ENCODE measurements around the gene SLC32A1. TPM values are rescaled to one million over a fixed set of nuclear protein-coding genes. Genes with fewer than 3 reads are reported as not detected.

Gene SLC32A1
- total and polyA plus RNA-seq, 2 experiments from 2014 or later: not detected

DNA sequence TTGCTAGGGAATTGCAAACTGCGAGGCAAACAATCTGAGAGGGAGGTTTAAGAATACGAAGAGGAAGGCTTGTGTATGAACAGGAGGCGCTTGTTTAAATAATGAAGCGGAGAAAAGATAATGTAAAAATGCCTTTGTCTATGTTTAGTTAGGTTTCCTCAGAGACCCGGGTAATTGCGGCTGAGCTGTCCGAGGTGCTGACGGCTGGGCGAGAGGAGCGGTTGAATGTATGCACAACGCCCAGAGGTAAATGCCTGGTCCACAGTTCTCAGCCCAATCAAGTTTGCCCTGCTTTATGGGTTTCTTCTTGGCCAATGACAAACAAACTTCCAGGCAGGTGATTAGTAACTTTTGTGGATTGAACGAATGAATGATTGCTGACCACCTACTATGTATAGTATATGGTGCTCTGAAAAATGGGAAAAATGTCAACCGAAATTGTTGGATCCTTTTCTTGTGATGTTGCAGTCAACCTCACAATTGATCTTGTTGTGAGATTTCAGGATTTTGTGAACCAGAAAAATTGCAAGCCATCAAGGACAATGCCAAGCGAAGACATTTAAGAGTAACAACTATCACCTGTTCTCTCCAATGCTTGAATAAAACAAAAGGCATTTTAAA lies 38.3 kb upstream of the SLC32A1 start:
- no peak overlapping the region for H3K4me3 ChIP-seq
- DNase-seq (ENCODE audit: low read depth in 1 of 2, low spot score in 1 of 2): peak; percentile 69 to 83
- H3K27me3 ChIP-seq: peaks cover 44% of the 10 kb centered on the region
- H3K4me1 ChIP-seq (ENCODE audit: low read depth): no peaks in the 10 kb centered on the region
- H3K9me3 ChIP-seq (ENCODE audit: low read depth): no peaks in the 10 kb centered on the region
- TF ChIP-seq, protein P1, sequence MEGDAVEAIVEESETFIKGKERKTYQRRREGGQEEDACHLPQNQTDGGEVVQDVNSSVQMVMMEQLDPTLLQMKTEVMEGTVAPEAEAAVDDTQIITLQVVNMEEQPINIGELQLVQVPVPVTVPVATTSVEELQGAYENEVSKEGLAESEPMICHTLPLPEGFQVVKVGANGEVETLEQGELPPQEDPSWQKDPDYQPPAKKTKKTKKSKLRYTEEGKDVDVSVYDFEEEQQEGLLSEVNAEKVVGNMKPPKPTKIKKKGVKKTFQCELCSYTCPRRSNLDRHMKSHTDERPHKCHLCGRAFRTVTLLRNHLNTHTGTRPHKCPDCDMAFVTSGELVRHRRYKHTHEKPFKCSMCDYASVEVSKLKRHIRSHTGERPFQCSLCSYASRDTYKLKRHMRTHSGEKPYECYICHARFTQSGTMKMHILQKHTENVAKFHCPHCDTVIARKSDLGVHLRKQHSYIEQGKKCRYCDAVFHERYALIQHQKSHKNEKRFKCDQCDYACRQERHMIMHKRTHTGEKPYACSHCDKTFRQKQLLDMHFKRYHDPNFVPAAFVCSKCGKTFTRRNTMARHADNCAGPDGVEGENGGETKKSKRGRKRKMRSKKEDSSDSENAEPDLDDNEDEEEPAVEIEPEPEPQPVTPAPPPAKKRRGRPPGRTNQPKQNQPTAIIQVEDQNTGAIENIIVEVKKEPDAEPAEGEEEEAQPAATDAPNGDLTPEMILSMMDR (IDR thresholded peaks at IDR 0.05; ENCODE audit: low read depth, low read length): no peak
- H3K36me3 ChIP-seq: no peaks in the 10 kb centered on the region
- H3K27ac ChIP-seq: no peak overlapping the region

DNA sequence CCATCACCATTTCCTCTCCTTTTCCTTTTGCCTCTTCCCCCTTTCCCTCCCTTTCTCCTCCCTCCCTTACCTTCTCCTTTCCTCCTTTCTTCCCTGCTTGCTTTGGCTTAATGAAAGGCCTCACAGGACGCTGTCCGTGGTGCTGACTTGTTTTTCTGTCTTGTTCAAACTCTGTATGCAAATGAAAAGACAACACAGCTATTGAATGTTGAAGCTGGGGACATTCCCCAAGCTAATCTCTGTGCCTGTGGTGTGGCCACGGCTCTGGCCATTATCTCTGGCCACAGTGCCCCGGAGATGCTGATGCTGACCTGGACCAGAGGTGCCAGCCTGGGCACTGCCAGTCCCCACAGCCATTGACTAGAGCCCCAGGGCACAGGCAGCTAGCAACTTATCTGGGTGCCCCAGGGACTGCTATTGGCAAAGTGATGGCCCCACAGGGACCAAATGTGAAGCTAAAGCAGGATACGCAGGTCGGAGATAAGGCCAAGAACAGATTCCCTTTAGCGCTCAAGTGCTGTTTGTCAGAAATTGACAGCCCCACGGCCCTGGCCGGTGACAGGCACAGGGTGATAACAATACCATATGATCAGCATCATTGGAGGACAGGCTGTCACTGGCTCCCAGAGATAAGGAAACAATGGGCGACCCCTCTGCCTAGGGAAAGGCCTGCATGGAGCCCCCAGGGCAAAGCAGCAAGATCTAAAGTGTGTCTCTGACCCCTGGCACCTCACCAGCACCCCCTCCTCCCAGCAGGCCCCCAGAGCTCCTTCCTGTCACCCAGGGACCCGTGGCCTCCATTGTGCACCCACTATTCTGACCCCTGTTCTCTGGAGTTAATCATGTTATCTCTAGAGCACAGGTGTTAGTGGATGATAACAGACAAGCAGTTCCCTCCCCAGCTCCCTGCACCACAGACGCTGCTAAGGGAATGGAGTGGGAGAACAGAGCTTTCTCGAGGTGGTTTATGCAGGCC lies 31.6 kb upstream of the SLC32A1 start:
- TF ChIP-seq, protein P1 (IDR thresholded peaks at IDR 0.05; ENCODE audit: low read depth, low read length): no peak
- Histone ChIP-seq H3K27me3 (peaks cover 25% of the 10 kb centered on the region), H3K27ac (no peak overlapping the region), H3K9me3 (ENCODE audit: low read depth) (no peaks in the 10 kb centered on the region), H3K4me1 (ENCODE audit: low read depth) (no peaks in the 10 kb centered on the region), H3K4me3 (no peak overlapping the region), H3K36me3 (no peaks in the 10 kb centered on the region)
- DNase-seq (ENCODE audit: low read depth in 1 of 2, low spot score in 1 of 2): peak; percentile 79 to 92

DNA sequence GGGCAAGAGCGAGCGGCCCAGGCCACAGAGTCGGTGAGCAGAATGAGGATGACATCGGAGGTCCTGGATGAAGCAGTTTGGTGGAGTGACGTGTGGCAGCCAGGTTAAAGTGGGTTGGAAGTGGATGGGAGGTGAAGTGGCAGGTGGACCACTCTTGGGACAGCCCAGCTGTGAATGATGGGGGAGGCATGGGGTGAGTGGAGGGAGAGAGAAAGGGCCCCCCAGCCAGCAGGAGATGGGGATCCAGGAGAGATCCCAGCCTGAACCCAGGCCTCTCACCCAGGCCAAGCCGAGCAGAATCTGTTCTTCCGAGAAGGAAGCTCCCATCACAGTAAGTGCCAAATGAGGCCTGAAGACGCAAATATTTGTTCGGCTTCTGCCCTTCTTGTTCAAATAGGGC lies 27.0 kb upstream of the SLC32A1 start:
- Histone ChIP-seq H3K27ac (no peak overlapping the region), H3K36me3 (no peaks in the 10 kb centered on the region), H3K4me3 (no peak overlapping the region), H3K4me1 (ENCODE audit: low read depth) (no peaks in the 10 kb centered on the region), H3K27me3 (peaks cover 26% of the 10 kb centered on the region), H3K9me3 (ENCODE audit: low read depth) (no peaks in the 10 kb centered on the region)
- DNase-seq (ENCODE audit: low read depth in 1 of 2, low spot score in 1 of 2): no peak
- TF ChIP-seq, protein P1 (IDR thresholded peaks at IDR 0.05; ENCODE audit: low read depth, low read length): no peak

DNA sequence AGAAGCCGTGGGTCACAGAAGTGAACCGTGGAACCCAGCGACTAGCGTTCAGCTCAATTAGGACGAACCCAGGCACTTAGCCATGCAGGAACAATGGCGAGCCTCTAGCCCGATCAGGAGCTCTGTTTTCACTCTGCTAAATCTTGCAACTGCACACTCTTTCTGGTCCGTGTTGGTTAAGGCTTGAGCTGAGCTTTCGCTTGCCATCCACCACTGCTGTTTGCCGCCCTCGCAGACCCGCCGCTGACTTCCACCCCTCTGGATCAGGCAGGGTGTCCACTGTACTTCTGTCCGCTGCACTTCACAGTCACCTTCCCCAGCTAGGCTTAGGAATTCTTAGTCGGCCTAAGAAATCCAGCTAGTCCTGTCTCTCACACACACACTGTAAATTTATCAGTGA lies 25.7 kb upstream of the SLC32A1 start:
- TF ChIP-seq, protein P1 (IDR thresholded peaks at IDR 0.05; ENCODE audit: low read depth, low read length): no peak
- no peaks in the 10 kb centered on the region for H3K36me3 ChIP-seq
- H3K4me3 ChIP-seq: no peak overlapping the region
- no peak for DNase-seq (ENCODE audit: low read depth in 1 of 2, low spot score in 1 of 2)
- no peak overlapping the region for H3K27ac ChIP-seq
- no peaks in the 10 kb centered on the region for H3K9me3 ChIP-seq (ENCODE audit: low read depth)
- no peaks in the 10 kb centered on the region for H3K4me1 ChIP-seq (ENCODE audit: low read depth)
- H3K27me3 ChIP-seq: peaks cover 26% of the 10 kb centered on the region

DNA sequence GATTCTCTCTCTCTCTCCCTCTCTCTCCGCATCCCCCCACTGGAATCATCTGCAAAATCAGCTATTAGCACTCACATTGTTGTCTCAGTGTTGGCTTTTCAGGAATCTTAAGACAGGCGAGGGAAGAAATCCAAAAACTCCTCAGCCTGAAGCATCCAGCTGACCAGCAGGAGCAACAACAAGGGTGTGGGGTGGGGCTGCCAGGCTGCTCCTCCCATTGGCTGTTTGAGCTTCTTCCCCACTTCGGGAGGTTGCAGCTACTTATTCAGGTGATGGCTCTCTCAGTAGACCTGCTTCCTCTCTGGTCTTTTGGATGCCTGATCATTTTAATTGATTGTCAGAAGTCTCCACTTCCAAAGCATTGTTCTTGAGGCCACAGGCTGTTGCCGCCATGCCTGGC lies 24.1 kb upstream of the SLC32A1 start:
- no peaks in the 10 kb centered on the region for H3K9me3 ChIP-seq (ENCODE audit: low read depth)
- no peaks in the 10 kb centered on the region for H3K36me3 ChIP-seq
- TF ChIP-seq, protein P1 (IDR thresholded peaks at IDR 0.05; ENCODE audit: low read depth, low read length): no peak
- no peak overlapping the region for H3K27ac ChIP-seq
- no peaks in the 10 kb centered on the region for H3K4me1 ChIP-seq (ENCODE audit: low read depth)
- no peak for DNase-seq (ENCODE audit: low read depth in 1 of 2, low spot score in 1 of 2)
- H3K27me3 ChIP-seq: peaks cover 26% of the 10 kb centered on the region
- H3K4me3 ChIP-seq: no peak overlapping the region

Data from cardiac muscle cell (in vitro differentiated cells and primary cell).